Measurements from ENCODE around the gene DOCK2. TPM values are rescaled to one million over a fixed set of nuclear protein-coding genes. Genes with fewer than 3 reads are reported as not detected.

The DOCK2 gene
- total and polyA plus RNA-seq, 2 donors (not counting 3 experiments of a cell fraction or from before 2014, with no cell fraction given), result 0.62 to 4.8 TPM

- Histone ChIP-seq H3K4me1 (ENCODE audit: control insufficient read depth, extremely low read depth, insufficient read depth, low read length) (peaks cover 2% of the 10 kb centered on the region), H3K4me3 (replicated peaks in 1 of 3; ENCODE audit: insufficient read depth in 1 of 3, low read depth in 1 of 3, low read length in 3 of 3) (no peak overlapping the region), H3K27me3 (ENCODE audit: control insufficient read depth in 2 of 2, insufficient read depth in 2 of 2, low read length in 2 of 2) (no peaks in the 10 kb centered on the region), H3K9me3 (replicated peaks; ENCODE audit: control insufficient read depth, insufficient read depth, low read length) (no peaks in the 10 kb centered on the region), H3K36me3 (ENCODE audit: control insufficient read depth in 2 of 2, extremely low read depth in 1 of 2, insufficient read depth in 2 of 2, low read length in 2 of 2) (no peaks in the 10 kb centered on the region), H3K9ac (replicated peaks; ENCODE audit: extremely low read depth, insufficient read depth, low read length) (no peak overlapping the region), H2AFZ (ENCODE audit: low read depth, low read length) (no peak overlapping the region), H3K79me2 (ENCODE audit: control insufficient read depth, insufficient read depth, low read length) (no peaks in the 10 kb centered on the region), H3K4me2 (ENCODE audit: insufficient read depth, low read length) (no peak overlapping the region), H3K27ac (ENCODE audit: insufficient read depth, low read depth, low read length) (no peak overlapping the region), H4K20me1 (replicated peaks; ENCODE audit: control insufficient read depth, extremely low read depth, insufficient read depth, low read length) (no peaks in the 10 kb centered on the region), H3K9me1 (replicated peaks; ENCODE audit: control insufficient read depth, extremely low read depth, insufficient read depth, low read length) (no peaks in the 10 kb centered on the region)
- dilution Hi-C loops (cut with MboI; ENCODE audit: extremely low pct_ligation_motif_present, low sequenced_read_pairs), result no loop called here
- BruUV-seq (replicated peaks), result no TSS peak
- POLR2A ChIA-PET, result no interaction called here
- DNase-seq (ENCODE audit: low read depth, low spot score) (no peak), FAIRE-seq (no peak)
- intact Hi-C loops (cut with micrococcal nuclease), result no loop called here
- no peak for TF ChIP-seq EZH2 (IDR thresholded peaks at IDR 0.05; ENCODE audit: borderline replicate concordance, low read depth, low read length, severe bottlenecking)
- no peak for TF ChIP-seq POLR2AphosphoS5 (IDR thresholded peaks at IDR 0.05; ENCODE audit: insufficient read depth, low read depth, low read length)
- TF ChIP-seq FOS (IDR thresholded peaks at IDR 0.05; ENCODE audit: borderline replicate concordance, insufficient read depth, low read length), result no peak
- no peak for TF ChIP-seq MAX (IDR thresholded peaks at IDR 0.05; ENCODE audit: insufficient read depth, insufficient read length)
- no peak for TF ChIP-seq CTCF (IDR thresholded peaks at IDR 0.05; ENCODE audit: extremely low read depth in 1 of 2, insufficient read depth in 1 of 2, low read depth in 1 of 2, low read length in 2 of 2)
- no peak for TF ChIP-seq MYC (IDR thresholded peaks at IDR 0.05; ENCODE audit: low read depth, low read length)
- TF ChIP-seq JUN (IDR thresholded peaks at IDR 0.05; ENCODE audit: borderline replicate concordance, insufficient read depth, insufficient read length, low read depth), result no peak
- TF ChIP-seq GATA2 (IDR thresholded peaks at IDR 0.05; ENCODE audit: insufficient read depth, insufficient read length, low read depth, low read length), result no peak
- no peak for TF ChIP-seq POLR2A (IDR thresholded peaks at IDR 0.05; ENCODE audit: low read depth, low read length)
- CTCF ChIA-PET, result no interaction called here
Observed at GRCh38 chr5:169627551-169627950, 9.5 kb upstream of the DOCK2 start.
